GM03348 (cell line): ENCODE results near the gene LAIR2.
A peak's percentile ranks its signal among the peaks of the same experiment; 100 is the strongest.
"Not testable (repeated sequence)": the region's sequence is repeated elsewhere in the genome, so short reads cannot be mapped to it uniquely, and the experiment has no call there.

Experiments used
- DNase-seq: peaks from one replicate; pipeline ENCODE4 v3.0.0; 2012; ENCODE audit warnings: low spot score

LAIR2 gene

GRCh38 chr19:54464630-54465425, 37.8 kb upstream of the LAIR2 start:
- DNase-seq = peak; percentile 91

GRCh38 chr19:54465426-54466109, 37.1 kb upstream of the LAIR2 start:
- DNase-seq = no peak

DNA sequence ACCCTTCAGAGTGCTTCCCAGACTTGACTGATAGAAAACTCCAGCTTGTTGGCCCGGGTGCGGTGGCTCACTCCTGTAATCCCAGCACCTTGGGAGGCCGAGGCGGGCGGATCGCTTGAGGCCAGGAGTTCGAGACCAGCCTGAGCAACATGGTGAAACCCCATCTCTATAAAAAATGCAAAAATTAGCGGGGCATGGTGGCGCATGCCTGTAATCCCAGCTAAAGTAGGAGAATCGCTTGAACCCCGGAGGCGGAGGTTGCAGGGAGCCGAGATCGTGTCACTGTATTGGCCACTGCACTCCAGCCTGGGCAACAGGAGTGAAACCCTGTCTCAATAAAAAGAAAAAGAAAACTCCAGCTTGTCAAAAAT, 36.5 kb upstream of the LAIR2 start:
- not testable (repeated sequence) for DNase-seq

GRCh38 chr19:54469496-54469934, 33.1 kb upstream of the LAIR2 start:
- DNase-seq = no peak

- no peak for DNase-seq
These were observed 32.2 kb upstream of the LAIR2 start for GRCh38 chr19:54470276-54470887.

- peak; percentile 40 for DNase-seq
These were observed 31.4 kb upstream of the LAIR2 start for GRCh38 chr19:54470991-54471782.

GRCh38 chr19:54473071-54473891, 29.4 kb upstream of the LAIR2 start, which contains the start of gene CDC42EP5:
CDC42EP5 (minus strand) TSS chr19:54473296; CDS start chr19:54465547, 7,749 bp downstream.
- DNase-seq = peak; percentile 97

- no peak for DNase-seq
These were observed 28.7 kb upstream of the LAIR2 start for GRCh38 chr19:54473892-54474372.

- DNase-seq = no peak
These were observed 26.9 kb upstream of the LAIR2 start for GRCh38 chr19:54475706-54476105.

DNA sequence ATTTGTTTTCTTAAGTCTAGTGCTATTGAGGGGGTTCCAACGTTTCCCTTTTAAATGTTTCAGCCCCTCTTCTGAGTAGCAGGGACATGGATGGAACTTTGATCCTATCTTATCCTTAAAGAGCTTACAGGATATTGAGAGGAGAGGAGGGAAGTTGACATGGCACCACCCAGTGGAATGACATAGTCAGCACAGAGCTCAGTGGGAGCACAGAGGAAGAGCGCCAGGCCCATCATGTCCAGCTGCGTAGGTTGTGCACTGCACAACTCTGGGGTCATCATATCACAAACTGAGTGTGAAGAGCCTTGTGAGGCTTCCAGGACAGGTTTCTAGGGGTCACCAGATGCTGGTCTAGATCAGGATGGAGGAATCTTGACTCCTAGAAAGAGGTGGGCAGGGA, 25.0 kb upstream of the LAIR2 start:
- DNase-seq = no peak

DNA sequence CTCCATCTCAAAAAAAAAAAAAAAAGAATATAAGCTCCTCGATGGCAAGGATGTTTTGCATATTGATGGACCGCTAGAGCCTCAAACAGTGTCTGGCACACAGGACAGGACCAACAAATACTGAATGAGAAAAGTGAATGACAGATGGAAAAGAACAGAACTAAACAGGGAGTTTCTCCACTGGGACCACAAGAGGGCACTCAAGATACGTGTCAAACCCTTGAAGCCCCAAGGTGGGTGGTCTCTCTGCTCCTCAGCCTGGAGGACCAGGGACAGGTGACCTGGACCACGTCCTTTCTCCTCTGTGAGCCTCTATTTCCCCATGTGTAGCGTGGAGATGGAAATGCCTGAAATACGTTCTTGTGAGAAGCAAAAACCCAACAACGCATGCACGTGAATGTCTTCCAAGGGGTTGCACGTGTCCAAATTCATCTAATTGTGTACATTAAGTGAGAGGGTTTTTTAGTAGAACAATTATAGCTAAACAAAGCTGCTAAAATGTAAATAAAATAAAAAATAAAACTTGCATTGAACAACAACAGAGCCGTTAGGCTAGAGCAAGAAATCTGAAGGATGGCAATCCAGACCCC, 23.9 kb upstream of the LAIR2 start:
- DNase-seq = peak; percentile 62

GRCh38 chr19:54480051-54480450, 22.6 kb upstream of the LAIR2 start:
- DNase-seq = no peak

- peak; percentile 73 for DNase-seq
These were observed 21.2 kb upstream of the LAIR2 start for GRCh38 chr19:54481326-54481930.

- no peak for DNase-seq
These were observed 19.7 kb upstream of the LAIR2 start for GRCh38 chr19:54482889-54483288.

DNA sequence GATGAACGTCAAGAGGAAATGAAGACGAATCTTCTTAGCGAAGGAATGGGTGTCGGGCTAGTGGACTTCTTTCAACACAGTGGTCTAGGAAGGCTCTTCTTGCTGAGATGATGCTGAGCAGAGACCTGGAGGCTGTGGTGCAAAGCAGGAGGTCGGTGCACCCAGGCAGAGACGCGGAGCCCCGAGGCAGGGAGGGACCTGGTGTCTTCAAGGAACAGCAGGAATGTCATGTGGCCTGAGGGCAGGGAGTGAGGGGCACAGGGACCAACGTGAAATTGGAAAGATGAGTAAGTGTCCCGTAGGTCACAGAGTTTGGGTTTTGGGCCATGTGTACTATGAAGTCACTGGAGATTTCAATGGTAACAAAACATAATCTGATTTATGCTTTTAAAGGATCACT, 18.2 kb upstream of the LAIR2 start:
- DNase-seq = no peak

- no peak for DNase-seq
These were observed 16.8 kb upstream of the LAIR2 start for GRCh38 chr19:54485851-54486250.

- no peak for DNase-seq
These were observed 13.3 kb upstream of the LAIR2 start for GRCh38 chr19:54489341-54489740.

DNA sequence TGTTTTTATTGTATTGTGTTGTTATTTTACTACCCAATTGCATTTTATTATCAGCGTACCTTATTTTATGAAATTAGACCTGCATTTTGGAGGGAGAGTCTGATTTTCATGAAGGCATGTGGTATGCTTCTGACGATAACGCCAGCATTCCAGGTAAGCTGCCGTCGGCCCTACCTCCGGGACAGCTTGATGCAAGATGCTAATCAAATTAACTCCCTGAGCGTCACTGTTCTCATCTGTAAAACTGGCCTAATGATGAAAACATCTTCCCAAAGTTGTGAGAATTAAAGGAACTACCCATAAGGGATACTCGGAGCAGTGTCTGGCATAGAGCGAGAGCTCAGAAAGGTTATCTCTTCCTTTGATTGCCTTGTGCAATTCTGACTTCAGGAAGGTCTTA, 12.9 kb upstream of the LAIR2 start:
- DNase-seq = no peak

GRCh38 chr19:54492568-54492967, 10.1 kb upstream of the LAIR2 start:
- DNase-seq = no peak

DNA sequence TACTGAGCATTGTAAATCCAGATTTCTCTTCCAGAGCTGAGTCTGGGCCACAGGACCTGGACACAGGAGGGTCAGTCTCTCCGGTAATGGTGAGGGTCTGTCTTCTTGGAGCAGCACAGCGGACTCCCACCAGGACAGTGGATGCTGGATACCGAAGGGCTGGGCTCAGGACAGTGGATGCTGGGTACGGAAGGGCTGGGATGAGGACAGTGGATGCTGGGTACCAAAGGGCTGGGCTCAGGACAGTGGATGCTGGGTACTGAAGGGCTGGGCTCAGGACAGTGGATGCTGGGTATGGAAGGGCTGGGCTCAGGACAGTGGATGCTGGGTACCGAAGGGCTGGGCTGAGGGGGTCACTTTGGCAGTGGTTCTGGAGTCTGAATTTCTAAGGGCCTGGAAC, 9.6 kb upstream of the LAIR2 start:
- DNase-seq = not testable (repeated sequence)
